A549 treated with CORT108297 at 1 μM for 4 hours (cell line): ENCODE measurements around the gene WDR35. TPM values are rescaled to one million over a fixed set of nuclear protein-coding genes. Genes with fewer than 3 reads are reported as not detected.

Source experiments
- total RNA-seq: library from RNA; stranded (reverse); fragments of 200-300 nt; extraction: Qiagen RNA extraction; gene quantifications from 5 replicates; pipeline ENCODE4 v1.2.3, GENCODE V29; 2022

Gene WDR35
- 12.4 to 17.2 TPM (median 15.1 TPM) in 5 replicates for total RNA-seq

DNA sequence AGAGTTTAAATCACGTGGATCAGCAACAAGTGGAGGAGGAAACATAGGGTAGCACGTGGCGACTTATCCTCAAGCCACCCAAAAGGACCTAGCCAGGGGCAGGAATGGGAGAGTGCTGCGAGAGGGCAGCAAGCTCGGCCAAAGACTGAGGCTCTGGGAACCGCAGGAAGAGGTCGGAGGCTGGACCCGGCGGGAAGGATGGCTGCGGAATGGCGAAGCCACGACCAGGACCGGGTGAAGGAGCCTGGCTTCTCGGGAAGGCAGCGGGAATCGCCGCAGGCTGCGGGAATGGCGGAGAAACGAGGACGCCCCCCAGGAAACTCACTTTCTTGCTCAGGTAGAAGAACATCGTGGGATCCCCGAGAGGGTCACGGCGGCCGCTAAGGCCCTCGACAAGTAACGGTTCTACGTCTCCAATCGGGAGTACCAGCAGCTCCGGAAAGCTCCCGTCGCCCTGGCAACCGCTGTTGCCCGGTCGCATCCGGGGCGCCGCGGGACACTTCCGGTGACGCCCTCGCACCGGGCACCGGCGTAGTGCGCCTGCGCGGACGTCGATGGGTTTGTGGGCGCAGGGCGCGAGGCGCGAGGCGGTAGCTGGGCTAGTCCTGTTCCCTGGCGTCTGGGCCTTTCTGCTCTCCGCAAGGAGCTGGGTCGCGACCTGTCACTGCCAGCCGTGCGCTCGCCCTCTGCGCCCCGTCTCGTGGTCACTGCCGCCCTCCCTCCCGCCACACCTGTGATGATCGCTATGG lies at the start of gene WDR35:
Gene WDR35 (minus strand): TSS at position 439 of the 749 bp plus-strand sequence. CDS start 90 bp downstream, at position 349.

GRCh38 chr2:20012282-20013125 lies 22.6 kb upstream of the WDR35 start, which contains the start of gene MATN3:
Gene MATN3, minus strand, starts transcription at chr2:20012668. Its CDS starts 37 bp downstream, at chr2:20012631.

GRCh38 chr2:19901442-19902215 lies 88.3 kb downstream of the WDR35 start, which contains the start of gene TTC32:
Gene TTC32, minus strand, starts transcription at chr2:19901983. Its CDS starts 129 bp downstream, at chr2:19901854.

Other genes starting within 250 kb of the WDR35 start
- gene TTC32, start 88.1 kb downstream of the WDR35 start, total RNA-seq: 11.9 to 13.9 TPM (median 12.9 TPM) in 5 replicates
- gene MATN3, start 22.6 kb upstream of the WDR35 start, total RNA-seq: 9.1 to 16.9 TPM (median 14.0 TPM) in 5 replicates
- 240 to 291 TPM (median 268 TPM) in 5 replicates for gene LAPTM4A, start 61.5 kb upstream of the WDR35 start, total RNA-seq
- 153 to 217 TPM (median 189 TPM) in 5 replicates for gene SDC1, start 235.0 kb upstream of the WDR35 start, total RNA-seq